Measurements from ENCODE around the gene B4GALNT4.
"Not testable (repeated sequence)": the region's sequence is repeated elsewhere in the genome, so short reads cannot be mapped to it uniquely, and the experiment has no call there.

B4GALNT4 gene

GRCh38 chr11:377174-377865 lies 8.0 kb downstream of the B4GALNT4 start:
- no peak for DNase-seq

DNA sequence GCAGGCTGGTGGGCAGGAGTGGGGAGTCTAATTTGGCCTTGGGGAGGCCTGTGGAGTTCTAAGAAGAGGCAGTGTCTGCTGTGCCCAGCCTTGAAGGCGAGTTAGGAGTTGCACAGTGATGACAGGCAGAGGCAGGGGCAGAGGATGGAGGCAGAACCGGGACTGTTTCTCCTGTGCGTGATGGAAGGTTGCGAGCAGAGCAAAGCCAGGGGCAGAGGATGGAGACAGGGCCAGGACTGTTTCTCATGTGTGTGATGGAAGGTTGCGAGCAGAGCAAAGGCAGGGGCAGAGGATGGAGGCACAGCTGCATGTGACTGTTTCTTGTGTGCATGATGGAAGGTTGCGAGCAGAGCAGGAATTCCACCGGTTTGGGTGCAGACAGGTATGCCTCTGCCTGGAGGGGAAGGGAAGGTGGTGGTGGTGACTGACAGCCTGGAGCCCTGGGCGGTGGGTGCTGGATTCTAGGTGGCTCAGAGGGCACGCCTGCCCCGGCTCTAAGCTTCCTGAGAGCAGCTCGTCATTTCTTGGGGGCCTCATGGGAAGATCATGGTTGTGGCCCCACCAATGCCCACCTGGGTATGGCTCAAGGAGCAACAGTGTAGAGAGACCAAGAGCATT lies 8.7 kb downstream of the B4GALNT4 start:
- no peak for DNase-seq

DNA sequence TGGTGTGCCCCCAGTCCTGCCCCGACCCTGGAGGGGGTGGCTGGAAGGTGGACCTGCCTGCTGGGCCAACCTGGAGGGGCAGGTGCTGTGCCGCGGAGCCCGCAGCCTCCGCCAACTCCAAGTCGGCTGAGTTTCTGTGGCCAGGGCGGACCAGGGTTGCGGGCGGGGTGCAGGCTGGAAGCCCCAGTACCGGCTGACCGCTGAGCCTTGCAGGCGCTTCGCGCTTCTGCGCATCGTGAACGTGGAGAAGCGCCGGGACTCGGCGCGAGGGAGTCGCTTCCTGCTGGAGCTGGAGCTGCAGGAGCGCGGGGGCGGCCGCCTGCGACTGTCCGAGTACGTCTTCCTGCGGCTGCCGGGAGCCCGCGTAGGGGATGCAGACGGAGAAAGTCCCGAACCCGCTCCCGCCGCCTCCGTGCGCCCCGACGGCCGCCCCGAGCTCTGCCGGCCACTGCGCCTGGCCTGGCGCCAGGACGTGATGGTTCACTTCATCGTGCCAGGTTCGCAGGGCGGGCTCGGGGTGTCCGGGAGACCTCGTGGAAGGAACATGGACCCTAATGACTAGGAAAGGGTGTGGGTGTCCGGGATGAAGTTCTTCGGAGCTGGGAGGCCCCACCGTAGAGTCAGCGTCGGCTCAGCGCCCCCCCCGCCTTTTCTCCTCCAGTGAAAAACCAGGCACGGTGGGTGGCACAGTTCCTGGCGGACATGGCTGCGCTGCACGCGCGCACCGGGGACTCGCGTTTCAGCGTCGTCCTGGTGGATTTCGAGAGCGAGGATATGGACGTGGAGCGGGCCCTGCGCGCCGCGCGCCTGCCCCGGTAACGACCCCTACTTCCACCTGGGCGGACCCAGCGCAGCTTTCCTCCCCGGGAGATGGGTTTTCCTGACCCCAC lies 10.2 kb downstream of the B4GALNT4 start:
- DNase-seq = no peak

DNA sequence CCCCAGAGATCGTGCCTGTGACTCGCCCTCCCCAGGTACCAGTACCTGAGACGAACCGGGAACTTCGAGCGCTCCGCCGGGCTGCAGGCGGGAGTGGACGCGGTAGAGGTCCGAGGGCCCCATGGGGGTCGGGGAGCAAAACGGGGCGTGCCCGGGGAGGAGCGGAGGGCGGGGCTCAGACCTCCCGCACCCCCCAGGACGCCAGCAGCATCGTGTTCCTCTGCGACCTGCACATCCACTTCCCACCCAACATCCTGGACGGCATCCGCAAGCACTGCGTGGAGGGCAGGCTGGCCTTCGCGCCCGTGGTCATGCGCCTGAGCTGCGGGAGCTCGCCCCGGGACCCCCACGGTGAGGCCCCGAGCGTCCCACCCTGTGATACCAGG lies 10.8 kb downstream of the B4GALNT4 start:
- DNase-seq = no peak

GRCh38 chr11:380491-380890 lies 11.2 kb downstream of the B4GALNT4 start:
- DNase-seq = no peak

- DNase-seq = no peak
Measured at GRCh38 chr11:380996-381395, 11.7 kb downstream of the B4GALNT4 start.

GRCh38 chr11:381501-382072 lies 12.3 kb downstream of the B4GALNT4 start:
- no peak for DNase-seq

DNA sequence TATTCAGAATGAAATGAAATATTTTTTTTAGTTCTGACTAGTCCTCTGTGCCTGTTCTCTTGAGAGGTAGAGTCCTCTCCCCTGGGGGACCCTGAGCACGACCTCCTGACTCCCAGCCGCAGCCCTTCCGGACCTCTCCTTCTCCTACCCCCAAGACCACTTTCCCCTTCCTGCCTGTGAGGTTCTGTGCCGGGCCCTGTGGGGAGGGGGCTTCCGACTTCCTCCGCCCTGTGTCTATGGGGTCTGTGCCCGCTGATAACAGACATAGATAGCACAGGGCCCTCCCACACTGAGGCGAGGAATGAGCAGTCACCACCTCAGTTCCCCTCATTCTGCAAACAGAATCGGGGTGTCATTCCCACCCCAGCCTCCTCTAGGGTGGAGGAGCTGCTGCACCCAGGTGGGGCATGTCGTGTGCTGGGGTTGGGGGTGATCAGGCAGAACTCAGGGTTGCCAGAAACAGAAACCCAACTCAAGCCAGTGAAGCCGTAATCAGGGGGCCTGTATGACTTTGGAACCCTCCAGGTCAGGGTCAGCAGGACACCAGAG lies 12.9 kb downstream of the B4GALNT4 start:
- DNase-seq = no peak

DNA sequence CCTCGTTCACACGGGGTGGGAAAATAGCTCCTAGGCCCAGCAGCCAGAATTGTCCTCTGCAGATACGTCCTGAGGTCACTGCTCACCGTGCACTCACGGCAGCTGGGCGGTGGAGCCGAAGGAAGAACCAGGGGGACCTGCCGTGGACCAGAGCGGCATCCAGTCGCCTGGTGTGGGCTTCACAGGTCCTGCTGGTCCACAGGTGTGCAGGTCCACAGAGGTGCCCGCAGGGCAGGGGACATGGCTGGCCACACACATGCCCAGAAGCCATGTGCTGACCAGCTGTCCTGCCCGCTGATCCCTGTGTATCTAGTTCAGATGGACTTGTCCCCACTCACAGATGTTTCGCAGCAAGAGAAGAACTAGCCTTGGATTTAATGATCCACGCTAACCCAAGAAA lies 14.1 kb downstream of the B4GALNT4 start:
- DNase-seq = no peak

DNA sequence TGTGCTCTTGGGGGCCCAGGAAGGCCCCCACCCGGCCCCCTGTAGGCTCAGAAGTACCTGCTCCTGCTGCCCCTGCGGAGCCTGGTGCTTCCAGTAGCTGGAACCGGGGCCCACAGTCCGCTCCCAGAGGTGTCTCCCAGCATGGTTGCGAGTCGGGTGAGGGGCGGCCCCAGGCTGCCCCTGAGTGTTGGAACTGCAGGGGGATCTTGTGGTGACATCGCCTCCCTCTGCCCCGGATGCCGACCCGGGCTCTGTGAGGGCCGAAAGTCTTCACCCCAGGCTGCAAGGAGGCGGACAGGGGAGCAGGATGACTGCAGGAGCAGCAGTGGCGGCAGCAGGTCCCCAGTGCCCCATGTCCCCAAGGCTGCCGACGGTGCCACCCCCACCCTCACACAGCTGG lies 15.2 kb downstream of the B4GALNT4 start:
- no peak for DNase-seq

- no peak for DNase-seq
Measured at GRCh38 chr11:385594-386351, 16.5 kb downstream of the B4GALNT4 start.

DNA sequence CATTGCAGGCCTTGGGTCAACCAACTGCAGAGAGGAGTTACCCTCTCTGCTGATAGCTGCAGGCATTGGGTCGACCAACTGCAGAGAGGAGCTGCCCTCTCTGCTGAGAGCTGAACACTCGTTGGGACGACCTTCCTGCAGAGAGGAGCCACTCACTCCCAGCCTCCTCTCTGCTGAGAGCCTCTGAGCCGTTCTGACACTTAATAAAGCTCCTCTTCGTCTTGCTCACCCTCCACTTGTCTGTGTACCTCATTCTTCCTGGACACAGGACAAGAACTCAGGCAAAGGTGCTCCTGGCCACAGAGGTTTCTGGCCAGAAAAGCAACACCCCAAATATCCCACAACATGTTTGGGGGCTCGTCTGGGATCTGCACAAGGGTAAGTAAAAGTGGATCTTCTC lies 17.2 kb downstream of the B4GALNT4 start:
- peak; percentile 48 for DNase-seq

- DNase-seq = no peak
Measured at GRCh38 chr11:387193-387793, 18.0 kb downstream of the B4GALNT4 start.

GRCh38 chr11:389369-389768 lies 20.1 kb downstream of the B4GALNT4 start:
- not testable (repeated sequence) for DNase-seq

DNA sequence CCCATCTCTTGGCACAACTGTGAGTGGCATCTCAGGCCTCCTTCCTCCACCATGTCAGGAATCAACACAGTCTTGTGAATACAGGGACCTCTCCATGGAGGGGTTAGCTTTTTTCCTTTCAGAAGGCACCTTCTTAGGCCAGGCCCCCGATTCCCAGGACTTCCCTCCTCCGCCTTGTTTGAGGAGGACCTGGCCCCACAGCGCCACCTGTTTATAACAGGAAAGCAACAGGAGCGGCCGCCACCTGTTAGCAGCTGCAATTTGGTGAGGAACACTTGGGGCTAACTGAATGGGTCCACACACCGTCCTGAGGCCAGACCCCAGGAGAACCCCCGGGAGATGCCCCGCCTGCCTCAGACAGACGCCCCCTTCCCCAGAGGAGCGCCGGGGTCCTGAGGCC lies 20.9 kb downstream of the B4GALNT4 start:
- DNase-seq = peak; percentile 94

DNA sequence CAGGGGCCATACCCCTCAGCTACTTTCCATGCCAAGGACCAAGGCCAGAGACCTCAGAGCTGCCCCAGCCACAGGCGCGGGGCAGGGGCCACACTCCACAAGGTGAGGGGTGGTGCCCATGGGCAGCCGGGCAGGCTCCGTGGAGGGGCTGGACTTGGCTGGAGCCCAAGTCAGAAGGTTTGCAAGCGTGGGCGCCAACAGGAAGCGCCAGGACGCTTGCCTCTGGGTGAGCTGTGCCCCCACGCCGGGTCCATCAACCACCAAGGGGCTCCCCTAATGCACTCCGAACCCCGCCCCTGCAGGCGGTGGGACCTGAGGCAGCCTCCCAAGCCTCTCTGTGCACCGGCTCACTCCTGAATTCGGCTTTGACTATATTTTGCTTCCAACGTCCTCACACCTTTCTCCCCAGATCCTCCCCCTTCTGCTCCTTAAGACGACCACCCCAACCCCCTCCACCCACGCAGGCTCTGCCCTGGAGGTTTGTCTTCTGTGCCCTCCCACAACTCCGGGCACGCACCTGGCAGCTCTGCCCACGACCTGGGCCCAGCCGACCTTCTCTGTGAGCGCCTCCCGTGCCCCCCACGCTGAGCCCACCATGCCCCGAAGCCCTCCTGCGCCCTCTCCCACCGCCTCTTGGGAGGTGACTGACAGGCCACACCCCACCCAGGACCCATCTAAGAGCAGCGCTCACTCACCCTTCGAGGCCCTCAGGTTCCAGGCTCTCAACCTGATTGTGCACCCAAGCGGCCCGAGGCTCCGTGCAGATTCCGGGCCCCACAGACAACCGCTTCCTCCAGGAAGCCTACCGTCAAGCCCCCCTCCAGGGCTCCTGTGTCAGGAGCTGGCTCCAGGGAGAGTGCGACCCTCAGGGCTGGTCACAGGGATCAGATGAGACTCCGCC lies 22.1 kb downstream of the B4GALNT4 start:
- DNase-seq = peak; percentile 58

- no peak for DNase-seq
Measured at GRCh38 chr11:392102-392777, 22.9 kb downstream of the B4GALNT4 start.

- peak; percentile 64 for DNase-seq
Measured at GRCh38 chr11:393219-394033, 24.1 kb downstream of the B4GALNT4 start.
